NK-92 (cell line): ENCODE measurements around the gene CDC6.
"Not testable (repeated sequence)": the region's sequence is repeated elsewhere in the genome, so short reads cannot be mapped to it uniquely, and the experiment has no call there.

ENCODE experiments used
- DNase-seq: peaks from one replicate; lab custom pipeline; 2025; ENCODE audit not compliant: unreplicated experiment; lab: John Stamatoyannopoulos, UW

CDC6 gene

DNA sequence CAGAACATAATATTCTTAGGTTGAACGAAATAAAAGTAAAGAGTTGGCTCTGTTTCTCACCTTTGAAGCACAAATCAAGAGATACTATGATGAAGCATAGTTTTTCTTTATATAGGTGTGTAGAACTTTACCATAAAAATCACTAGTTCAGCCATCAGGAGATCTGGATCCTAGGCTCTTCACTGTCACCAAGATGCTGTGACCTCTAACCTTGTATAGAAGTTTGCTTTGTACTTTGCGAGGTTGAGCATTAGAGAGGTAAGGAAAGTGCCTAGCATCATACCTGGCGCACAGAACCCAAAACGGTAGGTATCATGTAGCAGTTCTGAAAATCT is 553 bp upstream of the CDC6 start:
- no peak for DNase-seq

DNA sequence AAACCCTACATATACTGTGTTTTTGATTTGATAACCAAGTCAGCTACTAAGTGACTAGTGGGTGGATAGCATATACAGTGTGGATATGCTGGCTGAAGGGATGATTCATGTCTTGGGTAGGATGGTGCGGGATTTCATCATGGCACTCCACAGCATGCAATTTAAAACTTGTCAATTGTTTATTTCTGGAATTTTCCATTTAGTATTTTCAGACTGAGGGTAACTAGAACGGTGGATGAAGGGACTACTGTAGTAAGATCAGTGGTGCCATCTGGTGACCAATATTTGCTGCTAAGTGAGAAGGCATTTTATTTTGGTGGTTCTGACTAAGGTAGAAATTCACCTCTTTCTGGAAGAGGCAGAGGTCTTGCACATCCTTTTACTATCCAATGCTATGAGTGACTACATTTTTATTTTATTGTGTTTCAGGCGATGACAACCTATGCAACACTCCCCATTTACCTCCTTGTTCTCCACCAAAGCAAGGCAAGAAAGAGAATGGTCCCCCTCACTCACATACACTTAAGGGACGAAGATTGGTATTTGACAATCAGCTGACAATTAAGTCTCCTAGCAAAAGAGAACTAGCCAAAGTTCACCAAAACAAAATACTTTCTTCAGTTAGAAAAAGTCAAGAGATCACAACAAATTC is 3.1 kb downstream of the CDC6 start:
- DNase-seq, result no peak

DNA sequence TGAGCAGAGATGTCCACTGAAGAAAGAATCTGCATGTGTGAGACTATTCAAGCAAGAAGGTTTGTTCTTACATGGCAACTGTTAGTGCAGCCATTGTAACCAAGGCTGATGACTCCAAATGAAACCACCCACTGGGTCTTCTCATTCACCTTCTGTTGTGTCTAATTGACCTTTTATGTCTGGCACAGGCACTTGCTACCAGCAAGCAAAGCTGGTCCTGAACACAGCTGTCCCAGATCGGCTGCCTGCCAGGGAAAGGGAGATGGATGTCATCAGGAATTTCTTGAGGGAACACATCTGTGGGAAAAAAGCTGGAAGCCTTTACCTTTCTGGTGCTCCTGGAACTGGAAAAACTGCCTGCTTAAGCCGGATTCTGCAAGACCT is 3.6 kb downstream of the CDC6 start:
- DNase-seq, result no peak

DNA sequence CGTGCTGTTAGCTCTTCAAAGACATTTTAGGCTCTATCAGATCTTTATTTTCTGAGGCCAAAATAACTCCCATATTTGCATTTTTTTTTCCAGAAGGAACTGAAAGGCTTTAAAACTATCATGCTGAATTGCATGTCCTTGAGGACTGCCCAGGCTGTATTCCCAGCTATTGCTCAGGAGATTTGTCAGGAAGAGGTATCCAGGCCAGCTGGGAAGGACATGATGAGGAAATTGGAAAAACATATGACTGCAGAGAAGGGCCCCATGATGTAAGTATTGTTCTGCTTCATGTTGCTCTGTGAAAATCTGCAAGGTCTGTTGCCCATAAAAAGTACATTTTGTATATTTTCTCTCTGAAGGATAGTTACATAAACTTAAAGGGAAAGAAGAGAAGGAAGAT is 5.7 kb downstream of the CDC6 start:
- DNase-seq, result no peak

DNA sequence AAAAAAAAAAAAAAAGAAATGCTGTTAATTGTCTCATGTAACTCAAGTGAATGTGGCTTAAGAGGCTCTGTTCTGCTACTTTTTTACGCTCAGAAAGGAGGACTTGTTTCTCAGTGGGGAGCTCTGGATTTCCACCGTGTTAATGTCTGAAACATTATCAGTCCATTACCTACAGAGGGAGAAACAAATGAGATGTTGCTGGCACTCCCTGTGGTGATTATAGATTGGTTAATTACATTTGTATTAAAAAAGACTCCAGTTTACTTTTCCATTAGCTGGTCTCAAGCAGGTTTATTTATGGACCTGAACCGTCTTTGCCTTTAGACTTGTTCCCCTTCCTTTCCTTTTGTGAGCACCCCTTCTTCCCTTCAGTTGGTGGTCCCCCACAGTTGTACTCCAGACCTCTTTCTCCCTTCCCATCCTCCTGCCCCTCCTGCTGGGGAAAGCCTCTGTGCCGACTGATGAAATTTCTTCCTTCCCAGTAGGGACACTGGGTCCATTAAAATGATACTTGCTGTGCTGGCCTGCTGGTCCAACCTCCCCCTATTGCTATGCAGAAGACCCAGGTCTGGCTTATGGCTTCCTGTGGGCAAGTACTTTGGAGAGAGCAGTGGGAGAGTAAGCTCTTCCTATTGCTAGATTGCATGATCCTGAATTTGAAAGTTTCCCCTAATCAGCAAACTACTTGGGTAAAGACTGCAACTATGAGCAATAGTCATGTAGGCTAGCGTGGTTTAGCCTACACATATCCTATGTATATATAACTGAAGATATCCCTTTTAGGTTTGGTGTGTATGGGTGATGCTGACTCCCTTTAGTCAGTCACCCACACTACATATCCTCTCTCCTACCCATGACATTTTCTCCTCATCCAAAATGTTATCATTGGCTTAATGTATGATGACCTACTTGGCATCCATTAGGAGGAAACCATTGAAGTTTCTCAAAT is 8.1 kb downstream of the CDC6 start:
- DNase-seq, result no peak

DNA sequence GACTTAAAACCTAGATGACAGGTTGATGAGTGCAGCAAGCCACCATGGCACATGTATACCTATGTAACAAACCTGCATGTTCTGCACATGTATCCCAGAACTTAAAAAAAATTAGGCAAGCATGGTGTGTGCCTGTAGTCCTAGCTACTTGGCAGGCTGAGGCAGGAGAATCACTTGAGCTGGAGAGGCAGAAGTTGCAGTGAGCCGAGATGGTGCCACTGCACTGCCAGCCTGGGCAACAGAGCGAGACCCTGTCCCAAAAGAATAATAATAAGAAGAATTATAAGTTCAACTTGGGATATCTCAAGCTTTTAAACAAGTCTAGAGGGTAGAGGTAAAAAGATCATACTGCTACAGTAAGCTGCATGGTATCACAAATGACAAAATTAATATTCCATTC is 9.8 kb downstream of the CDC6 start:
- DNase-seq, result no peak

DNA sequence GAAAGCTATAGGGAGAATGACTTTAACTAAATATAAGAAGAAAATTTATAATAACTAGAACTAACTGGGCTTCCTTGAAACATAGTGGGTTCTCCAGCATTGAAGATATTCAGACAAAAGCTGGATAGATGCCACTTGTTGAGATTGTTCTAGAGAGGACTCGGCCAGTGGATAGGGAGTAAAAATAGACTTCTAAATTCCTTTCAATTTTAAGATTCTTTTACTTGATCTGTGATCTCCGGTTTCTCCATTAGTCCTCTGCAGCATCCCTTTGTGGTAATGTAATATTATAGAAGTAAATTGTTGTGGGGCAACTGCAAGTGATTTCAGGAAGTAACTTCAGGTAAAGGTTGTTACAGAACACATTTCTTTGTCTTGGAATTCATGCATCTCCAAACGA is 11.0 kb downstream of the CDC6 start:
- no peak for DNase-seq

DNA sequence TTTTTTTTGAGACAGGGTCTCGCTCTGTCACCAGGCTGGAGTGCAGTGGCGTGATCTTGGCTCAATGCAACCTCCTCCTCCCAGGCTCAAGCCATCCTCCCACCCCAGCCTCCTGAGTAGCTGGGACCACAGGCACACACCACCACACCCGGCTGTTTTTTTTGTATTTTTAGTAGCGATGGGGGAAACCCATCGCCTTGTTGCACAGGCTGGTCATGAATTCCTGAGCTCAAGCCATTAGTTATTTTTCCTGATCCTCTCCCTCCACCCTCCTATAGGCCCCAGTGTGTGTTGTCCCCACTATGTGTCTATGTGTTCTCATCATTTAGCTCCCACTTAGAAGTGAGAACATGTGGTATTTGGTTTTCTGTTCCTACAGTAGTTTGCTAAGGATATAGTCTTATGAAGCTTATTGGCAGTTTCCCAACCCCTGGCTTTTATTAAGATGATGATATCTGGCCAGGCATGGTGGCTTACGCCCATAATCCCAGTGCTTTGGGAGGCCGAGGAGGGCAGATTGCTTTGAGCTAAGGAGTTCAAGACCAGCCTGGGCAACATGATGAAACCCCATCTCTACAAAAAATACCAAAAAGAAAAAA is 11.6 kb downstream of the CDC6 start:
- not testable (repeated sequence) for DNase-seq

DNA sequence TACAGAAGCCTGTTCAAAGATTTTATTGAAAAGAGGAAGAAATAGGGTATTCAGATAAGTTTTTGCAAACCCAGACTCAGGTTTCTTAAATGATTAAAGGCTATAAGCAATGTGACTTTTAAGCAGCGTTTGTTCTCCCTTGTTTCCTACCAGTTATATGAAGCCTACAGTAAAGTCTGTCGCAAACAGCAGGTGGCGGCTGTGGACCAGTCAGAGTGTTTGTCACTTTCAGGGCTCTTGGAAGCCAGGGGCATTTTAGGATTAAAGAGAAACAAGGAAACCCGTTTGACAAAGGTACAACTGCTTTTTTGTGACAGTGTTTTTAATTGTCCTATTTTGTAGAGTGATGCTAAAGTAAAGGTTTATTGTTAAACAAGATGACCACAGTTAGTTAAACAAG is 13.6 kb downstream of the CDC6 start:
- no peak for DNase-seq

DNA sequence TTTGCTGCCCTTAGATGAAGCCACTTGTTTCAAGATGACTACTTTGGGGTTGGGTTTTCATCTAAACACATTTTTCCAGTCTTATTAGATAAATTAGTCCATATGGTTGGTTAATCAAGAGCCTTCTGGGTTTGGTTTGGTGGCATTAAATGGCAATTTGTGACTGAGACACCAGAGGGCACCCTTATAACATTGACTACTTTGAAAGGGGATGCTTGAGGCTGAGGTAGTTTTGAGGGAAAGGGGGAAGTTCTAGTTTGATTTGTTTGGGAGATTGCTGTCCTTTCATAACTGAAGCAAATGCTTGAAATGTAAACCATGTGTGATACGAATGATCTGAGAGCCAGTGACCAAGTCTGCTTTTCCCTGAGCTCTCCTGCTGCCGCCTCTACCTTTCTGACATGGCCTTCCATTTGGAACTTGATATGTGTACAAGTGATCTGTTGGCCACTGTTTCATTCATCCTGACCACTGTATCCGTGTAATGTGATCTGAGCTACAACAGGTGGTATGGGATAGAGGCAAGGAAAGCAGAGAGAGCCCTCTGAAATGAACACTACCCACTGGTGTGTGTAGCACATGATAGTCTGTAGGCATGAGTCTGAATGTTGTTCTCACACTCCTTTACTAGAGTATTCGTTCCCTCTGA is 15.5 kb downstream of the CDC6 start:
- DNase-seq, result no peak

DNA sequence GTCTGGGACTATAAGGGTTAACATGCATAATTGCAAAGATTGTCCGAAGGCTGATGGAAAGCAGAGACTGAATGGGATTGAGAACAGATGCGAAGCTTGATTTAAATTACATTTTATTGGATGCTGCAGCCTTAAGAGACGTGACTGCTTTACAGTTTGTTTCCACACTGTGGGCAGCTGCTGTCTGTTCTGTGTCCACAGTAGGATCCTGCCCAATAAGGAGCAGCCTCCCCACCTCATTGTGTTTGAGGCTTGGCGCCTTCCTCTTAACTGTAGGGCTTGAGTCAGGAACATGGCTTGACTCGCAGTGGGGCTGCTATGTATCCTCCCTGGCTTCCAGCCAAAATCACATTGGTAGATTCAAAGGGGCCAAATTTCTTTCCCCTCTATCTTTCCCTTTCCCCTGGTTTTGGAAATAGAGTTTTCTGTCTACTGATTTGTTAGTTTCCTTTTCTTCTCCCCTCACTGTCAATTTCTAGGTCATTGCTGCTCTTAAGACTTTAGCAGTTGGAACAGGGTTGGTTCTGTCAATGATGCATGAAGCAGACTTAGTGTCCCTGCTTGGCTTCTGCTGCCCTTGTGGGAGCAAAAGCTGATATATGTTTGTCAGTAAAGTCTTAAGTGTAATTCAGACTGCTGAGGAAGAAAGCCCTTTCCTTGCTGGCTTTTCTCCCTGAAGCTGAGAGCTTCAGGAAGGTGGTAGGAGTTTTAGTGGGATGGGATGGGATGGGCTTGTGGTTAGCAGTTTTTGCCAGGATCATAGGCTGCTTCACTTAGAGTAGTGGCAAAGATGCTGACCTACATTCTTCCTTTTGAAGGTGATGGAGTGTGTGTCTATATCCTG is 16.3 kb downstream of the CDC6 start:
- no peak for DNase-seq

DNA sequence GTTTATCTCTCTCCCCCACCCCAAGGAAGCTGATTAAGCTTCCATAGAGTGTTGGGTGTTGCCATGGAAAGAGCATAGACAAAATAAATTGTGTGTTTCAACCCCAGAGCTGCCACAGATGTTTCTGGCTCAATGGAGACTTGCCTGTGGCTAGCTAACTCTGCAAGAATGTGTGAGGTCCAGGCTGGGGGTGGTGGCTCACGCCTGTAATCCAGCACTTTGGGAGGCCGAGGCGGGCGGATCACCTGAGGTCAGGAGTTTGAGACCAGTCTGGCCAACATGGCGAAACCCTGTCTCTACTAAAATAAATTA is 16.8 kb downstream of the CDC6 start:
- not testable (repeated sequence) for DNase-seq

DNA sequence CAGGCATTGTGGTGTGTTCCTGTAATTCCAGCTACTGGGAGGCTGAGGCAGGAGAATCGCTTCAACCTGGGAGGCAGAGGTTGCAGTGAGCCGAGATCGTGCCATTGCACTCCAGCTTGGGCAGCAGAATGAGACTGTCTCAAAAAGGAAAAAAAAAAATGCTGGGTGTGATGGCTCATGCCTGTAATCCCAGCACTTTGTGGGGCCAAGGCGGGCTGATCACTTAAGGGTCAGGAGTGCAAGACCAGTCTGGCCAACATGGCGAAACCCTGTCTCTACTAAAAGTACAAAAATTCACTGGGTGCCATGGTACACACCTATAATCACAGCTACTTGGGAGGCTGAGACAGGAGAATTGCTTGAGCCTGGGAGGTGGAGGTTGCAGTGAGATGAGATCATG is 17.2 kb downstream of the CDC6 start:
- DNase-seq, result not testable (repeated sequence)

DNA sequence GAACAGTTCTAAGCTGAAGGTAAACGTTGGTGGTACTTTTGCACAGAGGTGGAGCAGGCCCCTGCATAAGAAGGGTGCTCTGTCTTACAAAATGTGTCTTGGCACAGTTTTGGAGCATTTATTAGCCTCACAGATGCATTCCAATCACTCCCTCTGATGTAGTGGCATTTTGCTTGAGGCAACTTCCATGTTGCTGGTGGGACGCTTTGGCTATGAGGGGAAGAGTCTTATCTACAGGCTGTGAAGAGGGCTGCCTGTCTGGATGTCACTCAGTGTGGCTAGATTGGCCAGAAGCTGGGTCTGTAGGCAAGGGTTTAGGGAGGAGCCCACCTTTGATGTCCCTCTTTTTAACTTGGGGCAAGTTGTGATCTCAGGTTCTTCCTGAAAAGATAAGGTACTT is 18.7 kb downstream of the CDC6 start:
- no peak for DNase-seq

DNA sequence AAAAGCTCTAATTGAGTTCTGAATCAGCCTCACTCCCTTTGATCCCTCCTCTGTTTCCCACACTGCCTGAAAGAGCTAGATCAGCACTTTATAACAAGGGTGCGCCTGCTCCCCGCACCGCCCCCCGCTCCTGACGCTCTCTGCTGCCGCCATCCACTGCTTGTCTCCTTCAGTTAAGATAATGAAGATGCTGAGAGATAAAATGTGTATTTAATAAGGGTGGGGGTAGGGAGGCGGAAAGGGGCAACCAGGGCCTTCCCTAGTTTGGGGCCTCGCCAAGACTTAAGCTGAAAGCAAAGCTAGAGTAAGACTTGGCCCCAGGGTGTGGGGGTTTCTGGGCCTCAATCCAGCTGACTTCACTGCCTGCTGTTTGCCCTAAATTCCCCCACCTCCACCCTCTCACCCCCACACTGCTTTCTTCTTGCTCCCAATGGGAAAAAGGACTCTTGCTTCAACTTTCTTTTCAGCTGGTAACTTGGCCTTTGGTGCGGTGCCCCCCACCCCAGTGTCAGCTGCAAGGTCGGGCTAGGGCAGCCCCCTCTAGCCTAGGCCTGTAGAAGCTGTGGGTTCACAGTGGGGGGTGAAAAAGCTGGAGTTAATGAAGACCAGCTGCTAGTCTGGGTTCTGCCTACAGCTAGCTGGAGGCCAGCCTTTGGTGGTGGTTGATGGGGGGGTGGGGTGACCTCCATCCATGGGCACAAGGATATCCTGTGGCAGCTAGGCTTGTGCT is 19.5 kb downstream of the CDC6 start:
- no peak for DNase-seq

DNA sequence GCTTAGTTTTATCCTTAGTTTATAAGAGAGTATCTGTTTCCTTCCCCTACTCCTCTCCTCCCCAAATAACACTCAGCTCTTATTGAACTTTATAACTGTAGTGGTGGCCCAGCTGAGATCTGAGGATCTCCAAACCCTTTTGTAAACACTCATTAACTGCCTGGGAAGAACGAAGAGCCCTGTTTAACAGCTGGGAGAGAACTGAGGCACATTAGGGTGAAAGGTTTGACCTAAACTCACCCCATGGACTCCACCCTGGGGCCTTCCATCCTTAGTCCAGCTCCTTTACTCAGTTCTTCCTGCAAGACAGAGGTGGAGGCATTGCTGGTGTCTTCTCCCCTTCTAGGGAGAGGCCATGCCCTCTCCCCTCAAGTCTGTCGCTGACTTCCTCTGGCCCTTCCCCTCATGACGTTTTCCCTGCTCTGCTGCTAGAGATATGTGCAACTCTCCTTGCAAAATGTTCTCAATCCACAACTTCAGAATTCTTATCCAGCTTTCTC is 20.1 kb downstream of the CDC6 start:
- no peak for DNase-seq

DNA sequence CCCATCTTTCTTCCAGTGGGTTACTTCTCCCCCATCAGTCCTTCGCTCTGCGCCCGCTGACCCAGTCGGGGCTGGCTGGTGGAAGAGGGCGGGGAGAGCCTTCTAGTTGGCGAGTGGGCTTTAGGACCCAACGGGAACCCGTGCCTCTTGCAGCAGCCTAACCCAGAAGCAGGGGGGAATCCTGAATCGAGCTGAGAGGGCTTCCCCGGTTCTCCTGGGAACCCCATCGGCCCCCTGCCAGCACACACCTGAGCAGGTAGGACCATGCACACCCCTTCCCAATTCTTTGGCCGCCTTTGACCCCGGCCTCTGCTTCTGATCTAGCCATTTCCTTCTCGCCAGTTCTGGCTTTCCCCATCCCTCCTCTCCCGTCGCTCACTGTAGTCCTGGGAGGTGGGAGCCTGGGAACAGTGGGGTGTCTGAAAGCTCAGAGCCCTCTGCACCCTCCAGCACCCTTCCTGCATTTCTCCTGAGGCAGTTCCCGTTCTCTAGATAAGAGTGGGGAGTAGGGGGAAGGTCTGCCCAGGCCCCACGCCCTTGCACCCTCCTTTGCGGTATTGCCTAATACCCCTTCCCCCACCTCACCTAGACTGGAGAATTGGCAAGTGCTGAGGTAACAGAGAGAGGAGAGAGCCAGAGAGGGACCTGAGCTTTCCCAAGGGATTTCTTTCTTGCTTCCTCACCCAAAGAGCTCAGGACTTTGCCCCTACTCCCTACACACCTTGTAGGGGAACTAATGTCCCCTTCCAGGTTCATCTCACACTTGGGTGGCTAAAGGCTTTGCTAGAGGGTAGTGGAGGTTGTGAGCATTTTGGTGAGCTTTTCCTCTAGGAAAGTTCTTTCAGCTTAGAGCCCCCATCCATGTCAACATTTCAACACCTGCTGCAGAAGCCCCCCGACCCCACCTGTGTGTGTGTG is 21.6 kb downstream of the CDC6 start, which contains the start of gene RARA:
Gene RARA (plus strand): TSS at position 150 of the 918 bp plus-strand sequence. CDS start 22,039 bp downstream, outside the sequence.
- no peak for DNase-seq

DNA sequence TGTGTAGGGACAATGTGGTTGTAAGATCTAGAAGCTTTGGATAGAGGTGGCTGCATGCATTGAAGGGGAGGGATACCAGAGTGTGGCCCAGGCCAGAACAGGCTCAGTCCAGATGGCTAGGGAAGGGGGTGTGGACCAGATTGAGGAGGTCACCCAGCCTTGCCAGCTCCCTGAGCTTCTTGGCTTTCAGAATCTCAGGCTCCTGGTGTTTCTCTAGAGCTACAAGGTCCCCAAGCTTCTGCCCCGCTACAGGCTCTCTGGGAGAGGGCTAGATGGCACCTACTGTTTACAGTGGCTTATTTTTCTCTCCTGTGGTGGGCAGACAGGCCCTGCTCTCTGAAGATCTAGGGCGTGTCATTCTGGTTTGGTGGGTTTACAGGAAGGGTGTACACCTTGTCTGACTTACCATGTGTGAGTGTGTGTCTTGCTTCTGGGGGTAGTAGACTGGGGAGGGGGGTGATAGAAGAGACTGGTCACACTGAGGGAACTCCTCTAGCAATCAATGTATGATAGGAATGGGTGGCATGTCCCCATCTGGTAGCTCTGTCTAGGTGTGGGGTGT is 22.4 kb downstream of the CDC6 start:
- DNase-seq, result no peak
